H9 (cell line): ENCODE results near the gene SCAF4. TPM values are rescaled to one million over a fixed set of nuclear protein-coding genes. Genes with fewer than 3 reads are reported as not detected.

ENCODE experiments used
- DNase-seq: peaks from one replicate; pipeline ENCODE4 v3.0.0-alpha.2; 2017
- H2AFZ ChIP-seq: one replicate; pipeline ENCODE4 v1.6.1; 2013; ENCODE audit warnings: mild to moderate bottlenecking, low read length, control low read depth, moderate library complexity
- H2AK5ac ChIP-seq: 2 replicates; pipeline ENCODE4 v1.6.1; 2013; ENCODE audit warnings: low read length, control low read depth, mixed read lengths; ENCODE audit not compliant: insufficient read length
- H2BK120ac ChIP-seq: one replicate; pipeline ENCODE4 v1.6.1; 2013; ENCODE audit warnings: low read depth, mild to moderate bottlenecking, low read length, control low read depth, inconsistent platforms; ENCODE audit not compliant: poor library complexity, severe bottlenecking
- H2BK12ac ChIP-seq: 2 replicates; pipeline ENCODE4 v1.6.1; 2013; ENCODE audit warnings: low read length, control low read depth, mixed read lengths, low read depth; ENCODE audit not compliant: insufficient read length
- H2BK15ac ChIP-seq: 2 replicates; pipeline ENCODE4 v1.6.1; 2013; ENCODE audit warnings: low read depth, low read length, control low read depth
- H2BK20ac ChIP-seq: one replicate; pipeline ENCODE4 v1.6.1; 2013; ENCODE audit warnings: low read depth, mild to moderate bottlenecking, low read length, control low read depth, inconsistent platforms; ENCODE audit not compliant: poor library complexity, severe bottlenecking
- H2BK5ac ChIP-seq: 2 replicates; pipeline ENCODE4 v1.6.1; 2013; ENCODE audit warnings: low read length, control low read depth, mixed read lengths; ENCODE audit not compliant: insufficient read length
- H3K14ac ChIP-seq: 2 replicates; pipeline ENCODE4 v1.6.1; 2013; ENCODE audit warnings: low read length, control low read depth; ENCODE audit not compliant: insufficient read depth
- H3K18ac ChIP-seq: 2 replicates; pipeline ENCODE4 v1.6.1; 2013; ENCODE audit warnings: low read depth, mild to moderate bottlenecking, mixed read lengths, low read length, control low read depth; ENCODE audit not compliant: insufficient read length
- H3K23ac ChIP-seq: 2 replicates; pipeline ENCODE4 v1.6.1; 2013; ENCODE audit warnings: low read length, control low read depth, mixed read lengths, low read depth; ENCODE audit not compliant: insufficient read length
- H3K23me2 ChIP-seq: 2 replicates; pipeline ENCODE4 v1.6.1; 2013; ENCODE audit warnings: low read depth, mild to moderate bottlenecking, mixed read lengths, low read length, control low read depth; ENCODE audit not compliant: insufficient read length, poor library complexity, severe bottlenecking
- H3K27ac ChIP-seq: 2 replicates; pipeline ENCODE4 v1.5.1; 2013; ENCODE audit warnings: low read length, control low read depth, mixed read lengths, low read depth; ENCODE audit not compliant: insufficient read length
- H3K27me3 ChIP-seq: 2 replicates; pipeline ENCODE4 v1.6.1; 2013; ENCODE audit warnings: low read length, control low read depth, inconsistent platforms; ENCODE audit not compliant: insufficient read depth
- H3K4ac ChIP-seq: 2 replicates; pipeline ENCODE4 v1.6.1; 2013; ENCODE audit warnings: low read depth, mild to moderate bottlenecking, control low read depth, inconsistent platforms, low read length, moderate library complexity
- H3K4me1 ChIP-seq: 2 replicates; pipeline ENCODE4 v1.6.1; 2013; ENCODE audit warnings: low read length, control low read depth, inconsistent platforms; ENCODE audit not compliant: insufficient read depth
- H3K4me2 ChIP-seq: 2 replicates; pipeline ENCODE4 v1.6.1; 2013; ENCODE audit warnings: low read length, control low read depth, mixed read lengths; ENCODE audit not compliant: insufficient read length, insufficient read depth
- H3K56ac ChIP-seq: 2 replicates; pipeline ENCODE4 v1.6.1; 2013; ENCODE audit warnings: low read depth, mild to moderate bottlenecking, mixed read lengths, low read length, control low read depth; ENCODE audit not compliant: insufficient read length
- H3K79me1 ChIP-seq: 2 replicates; pipeline ENCODE4 v1.6.1; 2013; ENCODE audit warnings: low read depth, mild to moderate bottlenecking, moderate library complexity, low read length, control low read depth, inconsistent platforms; ENCODE audit not compliant: insufficient read depth, poor library complexity, severe bottlenecking
- H3K79me2 ChIP-seq: 2 replicates; pipeline ENCODE4 v1.6.1; 2013; ENCODE audit warnings: low read length, control low read depth, inconsistent platforms; ENCODE audit not compliant: insufficient read depth
- H3K9ac ChIP-seq: 2 replicates; pipeline ENCODE4 v1.6.1; 2013; ENCODE audit warnings: low read length, control low read depth, mixed read lengths; ENCODE audit not compliant: insufficient read length; ENCODE audit errors: extremely low read depth
- H3K9me3 ChIP-seq: one replicate; pipeline ENCODE4 v1.6.1; 2013; ENCODE audit warnings: low read depth, low read length, inconsistent platforms; ENCODE audit not compliant: control insufficient read depth
- H3T11ph ChIP-seq: one replicate; pipeline ENCODE4 v1.6.1; 2013; ENCODE audit warnings: mild to moderate bottlenecking, low read length, control low read depth, inconsistent platforms
- H4K20me1 ChIP-seq: one replicate; pipeline ENCODE4 v1.6.1; 2013; ENCODE audit not compliant: control insufficient read depth, insufficient read length, insufficient read depth
- H4K5ac ChIP-seq: 2 replicates; pipeline ENCODE4 v1.6.1; 2013; ENCODE audit warnings: low read depth, mild to moderate bottlenecking, mixed read lengths, low read length, control low read depth; ENCODE audit not compliant: insufficient read length
- H4K8ac ChIP-seq: replicated peaks from 2 replicates; pipeline ENCODE4 v1.6.1; 2013; ENCODE audit warnings: low read length, control low read depth, mixed read lengths, low read depth; ENCODE audit not compliant: insufficient read length
- H4K91ac ChIP-seq: 2 replicates; pipeline ENCODE4 v1.6.1; 2013; ENCODE audit warnings: low read depth, mild to moderate bottlenecking, moderate library complexity, mixed read lengths, low read length, control low read depth; ENCODE audit not compliant: insufficient read length
- H3K27ac Mint-ChIP-seq, 3 experiments: 2 replicates in 2 of 3; 3 replicates in 1 of 3; pipeline ENCODE4 v1.8.0; 2020 to 2021; ENCODE audit warnings: mixed read lengths in 3 of 3, mild to moderate bottlenecking in 1 of 3, moderate library complexity in 1 of 3
- H3K27me3 Mint-ChIP-seq: 2 replicates; pipeline ENCODE4 v1.8.0; 2021; ENCODE audit warnings: low read depth, mild to moderate bottlenecking, moderate library complexity, mixed read lengths
- H3K36me3 Mint-ChIP-seq, 3 experiments: 2 replicates in 2 of 3; 3 replicates in 1 of 3; pipeline ENCODE4 v1.8.0; 2020 to 2021; ENCODE audit warnings: low read depth in 3 of 3, mixed read lengths in 3 of 3; ENCODE audit not compliant: insufficient read depth in 1 of 3
- H3K4me1 Mint-ChIP-seq, 2 experiments: 2 replicates each; pipeline ENCODE4 v1.8.0; 2020; ENCODE audit warnings: mixed read lengths in 2 of 2
- H3K4me3 Mint-ChIP-seq, 2 experiments: 2 replicates in 1 of 2; 3 replicates in 1 of 2; pipeline ENCODE4 v1.8.0; 2020 to 2021; ENCODE audit warnings: mild to moderate bottlenecking in 2 of 2, mixed read lengths in 2 of 2, moderate library complexity in 1 of 2
- H3K9me3 Mint-ChIP-seq, 2 experiments: 2 replicates in 1 of 2; 3 replicates in 1 of 2; pipeline ENCODE4 v1.8.0; 2020; ENCODE audit warnings: mild to moderate bottlenecking in 2 of 2, mixed read lengths in 2 of 2, moderate library complexity in 1 of 2
- WGBS: extraction: QIAGEN DNeasy Blood & Tissue Kit; methylation state at CpG from one replicate; pipeline ENCODE4 v1.1.7; 2013; ENCODE audit warnings: missing lambda C conversion rate, low lambda C conversion rate, mixed read lengths; ENCODE audit not compliant: insufficient read length; ENCODE audit errors: extremely low coverage; 5-methylcytosine and 5-hydroxymethylcytosine counted together
- total RNA-seq: library from RNA; stranded (reverse); gene quantifications from 2 replicates; pipeline ENCODE4 v1.2.1, GENCODE V29; 2021
- TF ChIP-seq, protein P1 (sequence below): fragments of 200-600 bp; sonication (generic); conservative IDR thresholded peaks from 3 replicates; pipeline ENCODE4 v1.8.0; 2021; ENCODE audit warnings: antibody characterized with exemption, mild to moderate bottlenecking

SCAF4 gene
- total RNA-seq, 1 experiment from 2014 or later: 76.8 TPM

- Histone ChIP-seq H3T11ph (no peak overlapping the region), H3K79me1 (no peaks in the 10 kb centered on the region), H3K79me2 (no peaks in the 10 kb centered on the region), H2BK120ac (no peak overlapping the region), H3K56ac (no peak overlapping the region), H3K9me3 (no peaks in the 10 kb centered on the region), H3K18ac (no peak overlapping the region), H3K14ac (no peak overlapping the region), H4K20me1 (no peaks in the 10 kb centered on the region), H3K9ac (no peak overlapping the region), H4K8ac (no peak overlapping the region), H2BK15ac (no peak overlapping the region), H2BK20ac (no peak overlapping the region), H3K4me2 (no peak overlapping the region), H3K23ac (no peak overlapping the region), H4K5ac (no peak overlapping the region), H2AK5ac (no peak overlapping the region), H2AFZ (no peak overlapping the region), H3K4me1 (no peaks in the 10 kb centered on the region), H3K4ac (no peak overlapping the region), H3K27ac (no peak overlapping the region), H2BK5ac (no peak overlapping the region), H4K91ac (no peak overlapping the region), H2BK12ac (no peak overlapping the region), H3K23me2 (no peaks in the 10 kb centered on the region), H3K27me3 (no peaks in the 10 kb centered on the region)
- DNase-seq: no peak
- Mint-ChIP-seq H3K9me3 (peaks cover 12 to 21% of the 10 kb centered on the region in 2 experiments), H3K27me3 (no peaks in the 10 kb centered on the region), H3K36me3 (peaks cover 0 to 12% (median 2%) of the 10 kb centered on the region in 3 experiments; a peak in 1 of 7 replicates), H3K4me1 (no peaks in the 10 kb centered on the region), H3K4me3 (no peak overlapping the region), H3K27ac (no peak overlapping the region)
- TF ChIP-seq, protein P1, sequence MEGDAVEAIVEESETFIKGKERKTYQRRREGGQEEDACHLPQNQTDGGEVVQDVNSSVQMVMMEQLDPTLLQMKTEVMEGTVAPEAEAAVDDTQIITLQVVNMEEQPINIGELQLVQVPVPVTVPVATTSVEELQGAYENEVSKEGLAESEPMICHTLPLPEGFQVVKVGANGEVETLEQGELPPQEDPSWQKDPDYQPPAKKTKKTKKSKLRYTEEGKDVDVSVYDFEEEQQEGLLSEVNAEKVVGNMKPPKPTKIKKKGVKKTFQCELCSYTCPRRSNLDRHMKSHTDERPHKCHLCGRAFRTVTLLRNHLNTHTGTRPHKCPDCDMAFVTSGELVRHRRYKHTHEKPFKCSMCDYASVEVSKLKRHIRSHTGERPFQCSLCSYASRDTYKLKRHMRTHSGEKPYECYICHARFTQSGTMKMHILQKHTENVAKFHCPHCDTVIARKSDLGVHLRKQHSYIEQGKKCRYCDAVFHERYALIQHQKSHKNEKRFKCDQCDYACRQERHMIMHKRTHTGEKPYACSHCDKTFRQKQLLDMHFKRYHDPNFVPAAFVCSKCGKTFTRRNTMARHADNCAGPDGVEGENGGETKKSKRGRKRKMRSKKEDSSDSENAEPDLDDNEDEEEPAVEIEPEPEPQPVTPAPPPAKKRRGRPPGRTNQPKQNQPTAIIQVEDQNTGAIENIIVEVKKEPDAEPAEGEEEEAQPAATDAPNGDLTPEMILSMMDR: no peak
- no CpG with 5 or more reads among the region's 2 CpGs for WGBS
Observed at GRCh38 chr21:31636874-31637273, 95.0 kb downstream of the SCAF4 start.
